Medulla oblongata (tissue), 1 donor: ENCODE data around the gene PRUNE2.
"Not testable (repeated sequence)": the region's sequence is repeated elsewhere in the genome, so short reads cannot be mapped to it uniquely, and the experiment has no call there.

Source experiments
- DNase-seq: peaks from one replicate; pipeline ENCODE4 v3.0.0-alpha.2; 2015; ENCODE audit errors: extremely low spot score

The PRUNE2 gene

GRCh38 chr9:76905791-76906646, at the start of gene PRUNE2:
Gene PRUNE2, minus strand, starts transcription at chr9:76906114. Its CDS starts 151 bp downstream, at chr9:76905963.
- DNase-seq = peak; percentile 64

- DNase-seq = not testable (repeated sequence)
Measured at GRCh38 chr9:76955406-76955805, 49.5 kb upstream of the PRUNE2 start.

- DNase-seq = no peak
Measured at GRCh38 chr9:76949865-76950264, 44.0 kb upstream of the PRUNE2 start.

GRCh38 chr9:76944011-76944410, 38.1 kb upstream of the PRUNE2 start:
- no peak for DNase-seq

DNA sequence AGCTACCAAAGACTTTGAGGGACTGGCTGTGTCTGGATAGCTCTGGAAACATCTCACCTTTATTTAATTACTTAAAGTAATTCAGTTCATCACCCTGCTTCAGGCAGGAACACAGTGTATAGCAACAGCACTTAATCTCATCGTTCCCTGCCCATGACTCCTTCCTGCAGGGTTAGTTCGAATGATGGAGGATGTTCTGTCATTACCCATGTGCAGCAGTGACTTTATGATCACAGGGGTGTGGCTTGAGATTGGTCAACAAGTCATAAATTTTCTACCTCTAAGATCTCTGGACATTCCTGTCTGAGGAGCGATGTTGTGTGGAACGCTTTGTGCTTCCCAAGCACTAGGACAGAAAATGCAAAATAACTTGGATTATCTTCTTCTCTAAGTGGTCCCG, 37.1 kb upstream of the PRUNE2 start:
- no peak for DNase-seq

GRCh38 chr9:76932757-76933156, 26.8 kb upstream of the PRUNE2 start:
- no peak for DNase-seq

GRCh38 chr9:76932265-76932664, 26.4 kb upstream of the PRUNE2 start:
- no peak for DNase-seq

- DNase-seq = no peak
Measured at GRCh38 chr9:76927540-76928240, 21.8 kb upstream of the PRUNE2 start.

GRCh38 chr9:76926846-76927245, 20.9 kb upstream of the PRUNE2 start:
- no peak for DNase-seq

GRCh38 chr9:76926324-76926741, 20.4 kb upstream of the PRUNE2 start:
- DNase-seq = no peak

DNA sequence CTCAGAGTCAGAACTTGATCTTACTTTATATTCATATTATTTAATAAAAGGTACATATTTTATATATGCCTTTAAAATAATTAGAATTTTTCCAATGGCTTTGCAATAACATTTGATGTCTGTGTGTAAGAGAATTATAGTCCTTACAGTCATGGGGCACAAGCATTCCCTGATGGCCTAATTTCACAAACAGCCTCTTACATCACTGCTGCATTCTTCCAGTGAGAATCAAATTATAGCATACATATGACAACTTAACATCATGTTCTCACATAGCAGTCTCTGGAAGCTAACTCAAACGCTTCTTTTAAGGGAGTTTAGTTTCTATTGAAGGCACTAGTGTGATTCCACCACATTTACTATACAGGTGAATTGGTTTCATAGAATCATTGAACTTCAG, 15.3 kb upstream of the PRUNE2 start:
- DNase-seq = no peak

DNA sequence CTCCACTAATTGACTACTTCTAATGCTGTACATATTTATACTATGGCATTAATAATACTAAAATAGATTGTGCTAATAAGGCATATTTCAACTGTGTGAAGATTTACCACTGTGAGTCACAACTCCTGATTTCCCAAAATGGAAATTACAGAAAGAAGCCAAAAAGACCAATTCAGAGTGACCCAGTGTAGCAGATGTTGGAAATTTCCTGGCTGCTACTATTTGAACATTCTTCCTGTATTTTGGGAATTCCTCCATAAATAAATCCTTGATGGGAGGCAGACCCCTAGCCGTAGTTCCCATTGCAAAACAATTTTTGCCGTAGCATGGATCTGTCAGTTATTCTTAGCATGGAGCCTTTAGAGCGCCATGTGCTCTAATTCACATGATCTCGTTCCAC, 11.4 kb upstream of the PRUNE2 start:
- no peak for DNase-seq

GRCh38 chr9:76916231-76916630, 10.3 kb upstream of the PRUNE2 start:
- DNase-seq = no peak

- DNase-seq = no peak
Measured at GRCh38 chr9:76913467-76913866, 7.6 kb upstream of the PRUNE2 start.

DNA sequence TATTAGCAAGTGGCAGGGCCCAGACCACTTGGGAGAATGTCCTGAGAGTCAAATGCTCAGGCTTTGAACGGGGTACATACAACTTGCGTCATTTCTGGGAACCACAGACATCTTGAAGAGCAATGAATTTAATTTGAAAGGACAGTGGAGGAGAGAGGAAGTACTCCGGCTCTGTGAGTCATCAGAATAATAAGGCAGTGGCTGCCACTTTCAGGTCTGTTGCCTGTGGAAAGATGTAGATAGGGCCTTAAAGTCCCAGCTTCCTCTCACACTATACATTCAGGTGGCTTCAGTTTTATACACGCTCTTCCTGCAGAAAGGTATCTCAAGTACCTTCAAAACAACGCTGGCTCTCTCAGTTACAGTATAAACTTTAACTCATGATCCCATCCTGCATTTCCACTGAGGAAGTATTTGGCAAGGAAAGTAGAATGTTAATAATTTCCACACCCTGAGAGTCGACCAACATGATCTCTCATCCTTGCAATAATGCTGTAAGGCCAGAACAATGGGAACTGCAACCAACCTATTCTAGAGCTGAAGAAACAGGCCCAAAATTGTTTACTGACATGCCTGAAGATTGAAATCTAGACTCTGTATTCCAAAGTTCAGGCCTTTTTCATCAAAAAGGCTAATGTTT, 6.8 kb upstream of the PRUNE2 start:
- DNase-seq = no peak

- no peak for DNase-seq
Measured at GRCh38 chr9:76911971-76912370, 6.1 kb upstream of the PRUNE2 start.

GRCh38 chr9:76910861-76911260, 4.9 kb upstream of the PRUNE2 start:
- no peak for DNase-seq

- peak; percentile 21 for DNase-seq
Measured at GRCh38 chr9:76906647-76906975, 697 bp upstream of the PRUNE2 start.

GRCh38 chr9:76904661-76905457, 1.1 kb downstream of the PRUNE2 start:
- DNase-seq = peak; percentile 40

GRCh38 chr9:76902395-76902794, 3.5 kb downstream of the PRUNE2 start:
- no peak for DNase-seq

- no peak for DNase-seq
Measured at GRCh38 chr9:76901801-76902200, 4.1 kb downstream of the PRUNE2 start.

GRCh38 chr9:76900884-76901440, 5.0 kb downstream of the PRUNE2 start:
- no peak for DNase-seq
